Activated CD4-positive, alpha-beta T cell treated with anti-CD3 and anti-CD28 coated beads, Interleukin-2, Interleukin-4, amounts not matched to agents 100 ng/mL and 50 ng/mL, durations not matched to agents 16 hours and 8 hours (primary cell): ENCODE data around the gene VDR.

Experiments used
- DNase-seq: peaks from one replicate; pipeline ENCODE4 v3.0.0-alpha.2; 2020; ENCODE audit warnings: low spot score

VDR gene

GRCh38 chr12:47870175-47870781 is 34.5 kb downstream of the VDR start:
- no peak for DNase-seq

GRCh38 chr12:47868552-47869031 is 36.2 kb downstream of the VDR start:
- DNase-seq: no peak

GRCh38 chr12:47868041-47868440 is 36.8 kb downstream of the VDR start:
- DNase-seq: no peak

GRCh38 chr12:47867495-47867941 is 37.3 kb downstream of the VDR start:
- DNase-seq: peak; percentile 78

GRCh38 chr12:47864646-47865235 is 40.1 kb downstream of the VDR start:
- no peak for DNase-seq

- no peak for DNase-seq
Measured at GRCh38 chr12:47863985-47864384, 40.8 kb downstream of the VDR start.

GRCh38 chr12:47863467-47863866 is 41.3 kb downstream of the VDR start:
- no peak for DNase-seq

GRCh38 chr12:47862881-47863280 is 41.9 kb downstream of the VDR start:
- no peak for DNase-seq

GRCh38 chr12:47862167-47862750 is 42.5 kb downstream of the VDR start:
- no peak for DNase-seq

- no peak for DNase-seq
Measured at GRCh38 chr12:47860873-47861272, 43.9 kb downstream of the VDR start.

GRCh38 chr12:47860279-47860841 is 44.4 kb downstream of the VDR start:
- DNase-seq: peak; percentile 80

GRCh38 chr12:47858511-47859266 is 46.1 kb downstream of the VDR start:
- DNase-seq: no peak

GRCh38 chr12:47856721-47857575 is 47.8 kb downstream of the VDR start:
- DNase-seq: no peak

- DNase-seq: no peak
Measured at GRCh38 chr12:47856094-47856493, 48.7 kb downstream of the VDR start.

GRCh38 chr12:47855502-47855901 is 49.3 kb downstream of the VDR start:
- DNase-seq: no peak

- DNase-seq: no peak
Measured at GRCh38 chr12:47854531-47854930, 50.3 kb downstream of the VDR start.

GRCh38 chr12:47852096-47852571 is 52.7 kb downstream of the VDR start:
- no peak for DNase-seq

GRCh38 chr12:47851303-47851952 is 53.4 kb downstream of the VDR start:
- no peak for DNase-seq

GRCh38 chr12:47850153-47851084 is 54.4 kb downstream of the VDR start:
- no peak for DNase-seq

- no peak for DNase-seq
Measured at GRCh38 chr12:47849261-47849660, 55.5 kb downstream of the VDR start.
